G401.6 (cell line): ENCODE results near the gene NKX1-1.

Source experiments
- FAIRE-seq: peaks from 2 replicates; lab custom pipeline; 2012; peaks lifted over from hg19 to GRCh38; lab: Jason Lieb, UNC

The NKX1-1 gene

DNA sequence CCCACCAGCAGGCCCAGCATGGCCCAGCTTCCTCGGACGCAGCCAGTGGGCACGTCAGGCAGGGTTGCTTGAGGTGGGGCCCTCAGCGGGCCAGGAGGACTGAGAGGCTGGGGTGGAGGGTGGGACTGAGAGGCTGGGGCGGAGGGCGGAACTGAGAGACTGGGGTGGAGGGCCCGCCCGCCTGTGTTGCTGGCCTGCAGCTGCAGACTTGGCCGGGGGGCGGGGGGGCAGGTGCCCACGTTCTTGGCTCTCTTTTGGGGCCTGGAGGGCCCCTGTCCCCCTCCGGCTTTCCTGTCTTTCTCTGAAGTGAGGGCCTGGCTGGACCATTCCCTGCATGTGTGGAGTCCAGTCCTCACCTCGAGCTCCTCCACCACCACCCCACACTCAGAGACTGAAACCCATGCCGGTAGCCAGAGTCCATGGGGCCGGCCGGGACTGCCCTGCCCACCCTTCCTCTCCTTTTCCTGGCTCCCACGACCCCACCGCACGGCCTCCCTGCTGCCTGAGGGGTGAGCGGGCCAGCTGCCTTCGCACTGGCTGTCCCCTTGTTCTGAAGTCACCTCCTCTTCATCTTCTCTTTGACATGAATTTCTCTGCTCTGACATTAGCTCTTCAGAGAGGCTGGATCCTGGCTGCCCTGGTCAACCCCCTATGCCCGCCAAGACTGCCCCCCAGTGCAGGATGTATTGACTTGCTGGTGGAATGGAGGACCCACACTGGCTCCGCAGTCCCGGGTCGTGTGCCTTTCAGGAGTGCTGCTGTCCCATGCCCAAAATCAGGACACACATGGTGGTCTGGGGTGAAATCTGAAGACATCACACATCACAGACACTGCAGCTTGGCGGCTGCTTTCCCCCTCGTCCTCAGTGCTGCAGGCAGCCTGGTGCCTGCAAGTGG is 10.1 kb upstream of the NKX1-1 start:
- FAIRE-seq = no peak

GRCh38 chr4:1415681-1415981 is 9.4 kb upstream of the NKX1-1 start:
- no peak for FAIRE-seq

GRCh38 chr4:1414831-1415680 is 8.8 kb upstream of the NKX1-1 start:
- no peak for FAIRE-seq

GRCh38 chr4:1413687-1414479 is 7.6 kb upstream of the NKX1-1 start:
- no peak for FAIRE-seq

DNA sequence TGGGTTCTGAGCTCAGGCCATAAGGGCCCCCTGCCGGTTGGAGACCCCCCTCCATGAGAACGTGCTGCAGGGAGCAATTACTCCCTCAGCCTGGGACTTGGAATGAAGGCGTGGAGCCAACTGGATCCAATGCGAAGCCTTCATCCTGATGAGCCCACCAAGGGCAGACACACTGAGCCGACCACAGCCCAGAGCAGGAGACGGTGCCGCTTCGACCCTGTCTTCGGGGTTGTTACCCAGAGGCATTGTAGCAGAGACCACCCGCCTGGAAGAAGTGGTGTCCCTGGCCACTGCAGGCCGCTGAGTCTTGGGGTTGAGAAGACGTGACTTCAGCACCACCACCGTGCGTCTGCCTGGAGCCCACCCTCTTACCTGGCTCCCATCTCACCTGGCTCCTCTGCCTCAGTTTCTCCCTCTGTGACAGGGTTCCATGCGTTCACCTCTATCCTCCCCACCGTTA is 7.0 kb upstream of the NKX1-1 start:
- FAIRE-seq = no peak

DNA sequence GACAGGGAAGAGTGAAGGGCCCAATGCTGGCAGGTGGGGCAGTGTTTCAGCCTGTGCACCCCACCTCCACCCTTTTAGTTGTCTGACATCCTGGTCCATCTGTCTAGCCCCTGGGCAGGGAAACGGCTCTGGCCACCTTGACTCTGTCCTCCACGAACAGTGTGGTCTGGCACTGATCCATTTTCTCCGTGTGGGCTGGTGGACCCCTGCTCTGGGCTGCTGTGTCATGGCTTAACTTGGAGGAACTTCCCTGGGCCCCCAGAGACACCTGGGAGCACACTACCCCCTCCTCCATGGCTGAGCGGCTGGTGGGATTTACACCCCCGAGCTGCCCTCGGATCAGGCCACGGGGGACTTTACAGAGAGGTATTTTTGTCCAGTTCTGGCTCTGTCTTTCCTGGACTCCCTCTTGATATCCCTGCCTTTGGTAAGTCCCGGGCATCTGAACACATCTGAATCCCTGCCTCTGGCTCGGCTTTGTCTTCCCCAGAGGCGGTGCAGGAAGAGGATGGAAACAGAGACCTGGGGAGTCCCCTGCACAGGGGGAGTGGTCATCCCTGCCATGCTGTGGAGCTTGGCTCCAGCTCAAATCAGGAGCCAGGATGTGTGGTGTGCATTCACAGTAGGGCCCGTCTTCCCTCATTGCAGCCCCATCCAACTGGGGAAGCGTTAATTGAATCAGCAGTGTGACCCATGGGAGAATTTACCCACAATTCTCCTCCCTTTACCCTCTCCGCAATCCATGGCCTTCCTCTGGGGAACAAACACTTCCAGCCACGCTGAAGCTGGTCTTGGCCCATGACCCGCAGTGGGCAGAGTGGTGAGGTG is 6.3 kb upstream of the NKX1-1 start:
- FAIRE-seq = no peak

- no peak for FAIRE-seq
Measured at GRCh38 chr4:1411436-1412375, 5.5 kb upstream of the NKX1-1 start.

DNA sequence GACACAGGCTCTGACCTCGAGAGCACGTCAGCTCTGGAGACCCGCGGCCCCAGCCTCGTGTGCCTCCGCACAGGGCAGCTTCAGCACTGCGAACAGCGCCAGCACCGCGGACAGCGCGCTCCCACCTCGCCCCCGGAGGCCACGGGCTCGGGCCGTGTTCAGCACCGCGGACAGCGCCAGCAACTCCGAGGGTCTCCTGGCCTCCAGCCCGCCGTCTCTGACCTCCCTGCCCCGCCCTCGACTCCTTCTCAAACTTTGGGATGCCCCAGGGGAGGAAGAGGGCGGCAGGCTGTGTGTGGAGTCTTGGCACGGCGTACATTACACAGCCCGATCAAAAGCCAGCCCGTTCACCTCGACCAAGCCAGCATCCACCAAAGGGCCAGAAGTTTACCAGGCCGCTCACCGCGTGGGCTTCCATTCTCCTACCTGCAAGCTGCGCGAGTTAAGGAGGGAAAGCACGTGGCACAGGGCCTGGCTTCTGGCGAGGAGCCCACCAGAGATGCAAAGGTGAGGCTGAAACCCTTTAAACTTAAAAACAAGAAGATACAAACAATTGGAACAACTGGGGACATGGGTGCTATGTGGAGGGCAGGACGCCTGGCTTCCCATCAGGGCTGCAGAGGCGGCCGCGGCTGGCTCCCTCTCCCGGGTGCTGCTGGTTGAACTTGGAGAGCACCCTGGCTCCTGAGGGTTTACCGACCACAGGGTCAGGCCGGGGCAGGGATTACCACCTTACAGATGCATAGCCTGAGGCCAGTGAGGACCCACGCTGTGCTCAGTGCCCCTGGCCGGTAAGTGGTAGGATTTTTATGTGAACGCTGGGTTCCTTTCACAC is 4.5 kb upstream of the NKX1-1 start:
- FAIRE-seq = no peak

- no peak for FAIRE-seq
Measured at GRCh38 chr4:1409491-1410425, 3.5 kb upstream of the NKX1-1 start.

- no peak for FAIRE-seq
Measured at GRCh38 chr4:1409079-1409478, 2.8 kb upstream of the NKX1-1 start.

DNA sequence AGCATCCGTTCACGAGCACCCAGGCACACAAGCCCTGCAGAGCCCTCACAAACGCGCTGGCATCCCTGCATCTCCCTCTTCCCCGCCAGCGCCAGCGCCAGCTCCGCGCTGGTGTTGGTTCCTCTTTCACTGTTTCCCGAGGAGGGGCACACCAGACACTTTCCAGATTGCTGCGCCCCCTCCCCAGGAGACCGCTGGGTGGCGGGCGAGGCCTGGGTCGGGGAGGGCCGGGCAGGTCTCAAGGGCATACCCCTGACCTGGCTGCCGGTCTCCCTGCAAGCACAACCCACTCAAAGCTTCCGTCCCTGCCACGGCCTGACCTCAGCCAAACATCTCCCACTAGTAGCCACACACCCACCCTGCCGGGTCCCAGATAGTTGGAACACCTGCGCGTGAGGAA is 2.2 kb upstream of the NKX1-1 start:
- FAIRE-seq = no peak

DNA sequence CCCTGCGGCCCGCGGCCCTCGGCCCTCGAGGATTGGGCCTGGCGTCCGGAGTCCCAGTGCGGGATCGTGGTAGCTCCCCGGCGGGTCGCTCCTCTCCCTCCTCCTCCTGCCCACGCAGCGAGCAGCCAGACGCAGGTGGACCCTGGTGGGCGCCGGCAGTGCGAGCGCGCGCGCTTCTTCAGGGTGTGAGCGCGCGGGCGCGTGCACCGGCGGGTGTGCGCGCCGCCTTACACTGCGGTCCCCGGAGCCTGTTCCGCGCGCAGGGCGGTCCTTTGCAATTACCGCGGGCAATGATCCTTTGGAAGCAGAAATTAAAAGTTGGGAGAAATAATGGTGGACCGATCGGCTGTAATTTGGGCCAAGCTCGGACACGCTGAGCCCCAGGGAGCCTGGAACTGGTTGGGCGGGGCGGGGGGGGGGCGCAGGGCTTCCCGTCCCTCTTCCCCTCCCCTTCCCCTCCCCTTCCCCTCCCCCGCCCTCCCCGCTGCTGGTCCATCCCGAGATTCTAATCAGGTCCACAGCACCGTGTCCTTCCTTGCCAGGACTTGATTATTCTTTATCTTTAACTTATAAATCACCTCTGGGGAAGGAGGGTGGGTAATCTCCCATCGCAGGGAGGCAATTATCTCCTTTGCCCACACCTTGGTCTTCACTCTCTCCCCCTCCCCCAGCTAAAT is 1.6 kb upstream of the NKX1-1 start:
- FAIRE-seq = no peak

GRCh38 chr4:1406981-1407656 is 877 bp upstream of the NKX1-1 start:
- FAIRE-seq = no peak

- no peak for FAIRE-seq
Measured at GRCh38 chr4:1405636-1406393, 427 bp downstream of the NKX1-1 start.

DNA sequence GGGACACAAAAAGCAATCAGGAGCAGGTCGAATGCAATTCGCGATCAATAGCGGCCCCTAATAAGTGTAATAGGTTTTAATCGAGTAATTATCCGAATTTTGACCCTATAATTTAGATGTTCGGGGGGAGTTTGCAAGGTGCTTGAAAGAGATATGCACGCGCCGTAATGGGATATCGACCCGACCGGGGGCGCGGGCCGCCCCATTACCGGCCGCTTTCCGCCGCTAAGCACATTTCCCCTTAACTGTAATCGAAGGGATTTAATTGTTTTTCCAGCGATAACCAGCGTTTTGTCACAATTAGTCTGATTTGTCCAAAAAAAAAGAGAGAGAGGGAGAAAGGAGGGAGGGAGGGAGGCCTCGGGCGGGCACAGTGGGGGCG is 997 bp downstream of the NKX1-1 start:
- no peak for FAIRE-seq

- FAIRE-seq = no peak
Measured at GRCh38 chr4:1404573-1405253, 1.5 kb downstream of the NKX1-1 start.
